CD14-positive monocyte (primary cell): Measurements from ENCODE around the gene SMIM7. TPM values are rescaled to one million over a fixed set of nuclear protein-coding genes. Genes with fewer than 3 reads are reported as not detected.

Experiments
- DNase-seq, 3 donors: peaks; one replicate each; pipeline ENCODE4 v3.0.0-alpha.2; 2011 to 2022
- H2AFZ ChIP-seq: 2 replicates; pipeline ENCODE4 v1.6.0; 2012; ENCODE audit warnings: mild to moderate bottlenecking, low read depth, low read length, inconsistent platforms; ENCODE audit not compliant: insufficient read depth, poor library complexity, severe bottlenecking
- H3K27ac ChIP-seq, 2 donors: 1 replicate in 1 of 2; 2 replicates in 1 of 2; pipeline ENCODE4 v1.5.1; 2012 to 2013; ENCODE audit warnings: low read length in 2 of 2, control low read depth in 1 of 2, inconsistent platforms in 1 of 2, low read depth in 1 of 2, mild to moderate bottlenecking in 1 of 2
- H3K27me3 ChIP-seq, 2 donors: one replicate each; pipeline versions ENCODE4 v1.6.0 to v1.6.1; 2011 to 2013; ENCODE audit warnings: low read length in 2 of 2; ENCODE audit not compliant: control insufficient read depth in 2 of 2, insufficient read depth in 2 of 2
- H3K36me3 ChIP-seq, 2 donors: replicated peaks in 1 of 2; 1 replicate in 1 of 2; 2 replicates in 1 of 2; pipeline versions ENCODE4 v1.5.1 to v1.6.1; 2012 to 2013; ENCODE audit warnings: low read length in 2 of 2, control low read depth in 1 of 2, inconsistent platforms in 1 of 2, mild to moderate bottlenecking in 1 of 2; ENCODE audit not compliant: insufficient read depth in 2 of 2, control insufficient read depth in 1 of 2
- H3K4me1 ChIP-seq, 2 donors: 1 replicate in 1 of 2; 2 replicates in 1 of 2; pipeline versions ENCODE4 v1.5.1 to v1.6.1; 2012 to 2013; ENCODE audit warnings: low read length in 2 of 2, control low read depth in 1 of 2, inconsistent platforms in 1 of 2, mild to moderate bottlenecking in 1 of 2, moderate library complexity in 1 of 2; ENCODE audit not compliant: insufficient read depth in 2 of 2, control insufficient read depth in 1 of 2
- H3K4me2 ChIP-seq: replicated peaks from 2 replicates; pipeline ENCODE3; 2012; ENCODE audit warnings: low read length, moderate library complexity, mild to moderate bottlenecking; ENCODE audit not compliant: poor library complexity, severe bottlenecking; ENCODE audit errors: extremely low read depth
- H3K4me3 ChIP-seq, 3 experiments: fragments of 200-600 bp in 1 of 3; sonication (generic) in 1 of 3; replicated peaks in 1 of 3; 1 replicate in 2 of 3; 2 replicates in 1 of 3; pipeline ENCODE4 v1.5.1; 2011 to 2013; ENCODE audit warnings: low read length in 3 of 3, mild to moderate bottlenecking in 3 of 3, control low read depth in 2 of 3, low read depth in 2 of 3, inconsistent platforms in 1 of 3, moderate library complexity in 1 of 3
- H3K79me2 ChIP-seq: 2 replicates; pipeline ENCODE4 v1.6.0; 2012; ENCODE audit warnings: mild to moderate bottlenecking, control low read depth, inconsistent platforms, low read length, moderate library complexity; ENCODE audit not compliant: insufficient read depth
- H3K9ac ChIP-seq: 2 replicates; pipeline ENCODE4 v1.6.0; 2017; ENCODE audit warnings: low read length, mild to moderate bottlenecking; ENCODE audit not compliant: insufficient read depth, poor library complexity, severe bottlenecking
- H3K9me3 ChIP-seq, 2 donors: replicated peaks in 1 of 2; 1 replicate in 1 of 2; 2 replicates in 1 of 2; pipeline versions ENCODE4 v1.5.1 to v1.6.1; 2012 to 2013; ENCODE audit warnings: low read length in 2 of 2, control low read depth in 1 of 2; ENCODE audit not compliant: control insufficient read depth in 1 of 2, insufficient read depth in 1 of 2
- H4K20me1 ChIP-seq: 2 replicates; pipeline ENCODE4 v1.6.0; 2012; ENCODE audit warnings: mild to moderate bottlenecking, low read length, control low read depth, moderate library complexity; ENCODE audit not compliant: insufficient read depth
- H3K27ac Mint-ChIP-seq, 7 donors: one replicate each; pipeline ENCODE4 v1.8.0; 2020; ENCODE audit warnings: mild to moderate bottlenecking in 7 of 7, mixed read lengths in 7 of 7, moderate library complexity in 6 of 7, inconsistent platforms in 2 of 7
- H3K27me3 Mint-ChIP-seq, 3 donors: one replicate each; pipeline ENCODE4 v1.8.0; 2021 to 2022; ENCODE audit warnings: low read depth in 3 of 3, mild to moderate bottlenecking in 3 of 3, mixed read lengths in 3 of 3, moderate library complexity in 3 of 3, inconsistent platforms in 1 of 3
- H3K36me3 Mint-ChIP-seq, 2 donors: one replicate each; pipeline ENCODE4 v1.8.0; 2020; ENCODE audit warnings: mixed read lengths in 2 of 2, inconsistent platforms in 1 of 2, mild to moderate bottlenecking in 1 of 2
- H3K4me1 Mint-ChIP-seq: one replicate; pipeline ENCODE4 v1.8.0; 2020; ENCODE audit warnings: mild to moderate bottlenecking, mixed read lengths
- H3K4me3 Mint-ChIP-seq, 2 donors: one replicate each; pipeline ENCODE4 v1.8.0; 2020; ENCODE audit warnings: mild to moderate bottlenecking in 2 of 2, mixed read lengths in 2 of 2, moderate library complexity in 1 of 2
- H3K9me3 Mint-ChIP-seq, 7 donors: one replicate each; pipeline ENCODE4 v1.8.0; 2020 to 2022; ENCODE audit warnings: mixed read lengths in 7 of 7, mild to moderate bottlenecking in 6 of 7, moderate library complexity in 6 of 7, inconsistent platforms in 2 of 7
- WGBS: methylation state at CpG from one replicate; pipeline ENCODE4 v1.1.5; 2013; ENCODE audit warnings: missing lambda C conversion rate; ENCODE audit not compliant: insufficient coverage; 5-methylcytosine and 5-hydroxymethylcytosine counted together
- intact Hi-C, 2 donors: fragments of 100-400 bp; cut with micrococcal nuclease; formaldehyde crosslinking; loops; one replicate each; pipeline versions ENCODE4 v1.15.0 to v1.15.1; 2023
- polyA plus RNA-seq, 3 donors: library from polyadenylated mRNA; depleted of rRNA in 1 of 3; unstranded in 2 of 3; stranded (reverse) in 1 of 3; fragments of 300-500 nt in 2 of 3; fragments of >200 nt in 1 of 3; fragmentation: Illumina TruSeq in 2 of 3; gene quantifications; 1 replicate in 2 of 3; 2 replicates in 1 of 3; pipeline ENCODE4 v1.2.3, GENCODE V29; 2012 to 2021
- TF ChIP-seq, protein P1 (sequence below): fragments of 200-600 bp; IDR thresholded peaks from one replicate; pipeline ENCODE4 v1.8.0; 2022; ENCODE audit warnings: antibody characterized with exemption, mild to moderate bottlenecking

Gene SMIM7
- polyA plus RNA-seq, 3 donors, result 65.5 to 91.7 (median 86.7) TPM

DNA sequence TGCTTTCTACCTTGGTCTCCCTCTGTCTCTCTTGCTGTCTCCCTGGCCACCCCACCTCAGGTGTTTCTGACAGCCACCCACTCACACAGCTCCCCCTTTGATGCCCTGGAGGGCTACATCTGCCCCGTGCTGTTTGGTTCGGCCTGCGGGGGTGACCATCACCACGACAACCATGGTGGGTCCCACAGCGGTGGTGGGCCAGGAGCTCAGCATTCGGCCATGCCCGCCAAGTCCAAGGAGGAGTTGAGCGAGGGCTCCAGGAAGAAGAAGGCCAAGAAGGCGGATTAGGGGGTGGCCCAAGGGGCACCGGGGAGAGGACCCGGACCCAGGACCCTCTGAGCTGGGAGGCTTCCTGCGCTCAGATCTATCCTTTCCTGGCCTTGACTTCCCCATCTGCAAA lies 28.1 kb upstream of the SMIM7 start:
- Histone ChIP-seq H3K36me3 (no peaks in the 10 kb centered on the region), H3K27me3 (no peaks in the 10 kb centered on the region), H4K20me1 (no peaks in the 10 kb centered on the region), H3K4me3 (no peak overlapping the region), H2AFZ (no peak overlapping the region), H3K79me2 (no peaks in the 10 kb centered on the region), H3K27ac (no peak overlapping the region), H3K4me1 (no peaks in the 10 kb centered on the region), H3K9me3 (peaks cover 0 to 5% of the 10 kb centered on the region in 2 donors), H3K4me2 (no peak overlapping the region), H3K9ac (no peak overlapping the region)
- DNase-seq, result no peak
- 96% methylated on average over 8 of the region's 12 CpGs for WGBS
- TF ChIP-seq, protein P1, sequence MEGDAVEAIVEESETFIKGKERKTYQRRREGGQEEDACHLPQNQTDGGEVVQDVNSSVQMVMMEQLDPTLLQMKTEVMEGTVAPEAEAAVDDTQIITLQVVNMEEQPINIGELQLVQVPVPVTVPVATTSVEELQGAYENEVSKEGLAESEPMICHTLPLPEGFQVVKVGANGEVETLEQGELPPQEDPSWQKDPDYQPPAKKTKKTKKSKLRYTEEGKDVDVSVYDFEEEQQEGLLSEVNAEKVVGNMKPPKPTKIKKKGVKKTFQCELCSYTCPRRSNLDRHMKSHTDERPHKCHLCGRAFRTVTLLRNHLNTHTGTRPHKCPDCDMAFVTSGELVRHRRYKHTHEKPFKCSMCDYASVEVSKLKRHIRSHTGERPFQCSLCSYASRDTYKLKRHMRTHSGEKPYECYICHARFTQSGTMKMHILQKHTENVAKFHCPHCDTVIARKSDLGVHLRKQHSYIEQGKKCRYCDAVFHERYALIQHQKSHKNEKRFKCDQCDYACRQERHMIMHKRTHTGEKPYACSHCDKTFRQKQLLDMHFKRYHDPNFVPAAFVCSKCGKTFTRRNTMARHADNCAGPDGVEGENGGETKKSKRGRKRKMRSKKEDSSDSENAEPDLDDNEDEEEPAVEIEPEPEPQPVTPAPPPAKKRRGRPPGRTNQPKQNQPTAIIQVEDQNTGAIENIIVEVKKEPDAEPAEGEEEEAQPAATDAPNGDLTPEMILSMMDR, result no peak
- intact Hi-C loops, result no loop called here
- peaks cover 0 to 7% of the 10 kb centered on the region in 2 donors for H3K36me3 Mint-ChIP-seq
- peaks cover 2 to 11% (median 3%) of the 10 kb centered on the region in 3 donors for H3K27me3 Mint-ChIP-seq
- H3K4me1 Mint-ChIP-seq, result no peaks in the 10 kb centered on the region
- H3K9me3 Mint-ChIP-seq, result peaks cover 0 to 19% (median 9%) of the 10 kb centered on the region in 7 donors
- H3K4me3 Mint-ChIP-seq, result no peak overlapping the region
- H3K27ac Mint-ChIP-seq, result no peak overlapping the region

DNA sequence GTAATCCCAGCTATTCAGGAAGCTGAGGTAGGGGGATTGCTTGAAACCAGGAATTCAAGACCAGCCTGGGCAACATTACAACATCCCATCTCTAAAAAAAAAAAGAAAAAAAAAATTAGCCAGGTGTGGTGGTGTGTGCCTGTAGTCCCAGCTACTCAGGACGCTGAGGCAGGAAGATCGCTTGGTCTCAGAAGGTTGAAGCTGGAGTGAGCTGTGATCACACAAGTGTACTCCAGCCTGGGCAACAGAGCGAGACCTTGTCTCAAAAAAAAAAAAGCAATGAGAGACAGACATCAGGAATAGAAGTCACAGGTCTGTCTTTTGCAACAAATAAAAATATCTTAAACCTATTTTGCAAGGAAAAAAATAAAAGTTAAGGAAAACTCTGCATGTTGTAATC lies 24.3 kb upstream of the SMIM7 start:
- no peak overlapping the region for H3K9ac ChIP-seq
- 100% methylated on average over 2 of the region's 3 CpGs for WGBS
- no peak overlapping the region for H3K27ac ChIP-seq
- intact Hi-C loops, result no loop called here
- Mint-ChIP-seq H3K4me3 (no peak overlapping the region), H3K4me1 (no peaks in the 10 kb centered on the region), H3K27me3 (peaks cover 3 to 16% (median 4%) of the 10 kb centered on the region in 3 donors), H3K27ac (no peak overlapping the region), H3K9me3 (peaks cover 12 to 36% (median 20%) of the 10 kb centered on the region in 7 donors), H3K36me3 (peaks cover 19 to 38% of the 10 kb centered on the region in 2 donors)
- TF ChIP-seq, protein P1, result no peak
- no peaks in the 10 kb centered on the region for H3K79me2 ChIP-seq
- H3K27me3 ChIP-seq, result no peaks in the 10 kb centered on the region
- peaks cover 0 to under 1% of the 10 kb centered on the region in 2 donors for H3K4me1 ChIP-seq
- no peaks in the 10 kb centered on the region for H4K20me1 ChIP-seq
- no peak overlapping the region for H3K4me2 ChIP-seq
- H3K36me3 ChIP-seq, result peaks cover 4 to 34% of the 10 kb centered on the region in 2 donors
- H2AFZ ChIP-seq, result no peak overlapping the region
- DNase-seq, result no peak
- H3K9me3 ChIP-seq, result peaks cover 8 to 15% of the 10 kb centered on the region in 2 donors
- no peak overlapping the region for H3K4me3 ChIP-seq
